Middle frontal gyrus (tissue), 1 donor: Measurements from ENCODE around the gene SLC49A3.
"Not testable (repeated sequence)": the region's sequence is repeated elsewhere in the genome, so short reads cannot be mapped to it uniquely, and the experiment has no call there.

Experiments used
- DNase-seq: peaks from one replicate; pipeline ENCODE4 v3.0.0-alpha.2; 2015; ENCODE audit warnings: low spot score; ENCODE audit errors: extremely low spot score

The SLC49A3 gene

DNA sequence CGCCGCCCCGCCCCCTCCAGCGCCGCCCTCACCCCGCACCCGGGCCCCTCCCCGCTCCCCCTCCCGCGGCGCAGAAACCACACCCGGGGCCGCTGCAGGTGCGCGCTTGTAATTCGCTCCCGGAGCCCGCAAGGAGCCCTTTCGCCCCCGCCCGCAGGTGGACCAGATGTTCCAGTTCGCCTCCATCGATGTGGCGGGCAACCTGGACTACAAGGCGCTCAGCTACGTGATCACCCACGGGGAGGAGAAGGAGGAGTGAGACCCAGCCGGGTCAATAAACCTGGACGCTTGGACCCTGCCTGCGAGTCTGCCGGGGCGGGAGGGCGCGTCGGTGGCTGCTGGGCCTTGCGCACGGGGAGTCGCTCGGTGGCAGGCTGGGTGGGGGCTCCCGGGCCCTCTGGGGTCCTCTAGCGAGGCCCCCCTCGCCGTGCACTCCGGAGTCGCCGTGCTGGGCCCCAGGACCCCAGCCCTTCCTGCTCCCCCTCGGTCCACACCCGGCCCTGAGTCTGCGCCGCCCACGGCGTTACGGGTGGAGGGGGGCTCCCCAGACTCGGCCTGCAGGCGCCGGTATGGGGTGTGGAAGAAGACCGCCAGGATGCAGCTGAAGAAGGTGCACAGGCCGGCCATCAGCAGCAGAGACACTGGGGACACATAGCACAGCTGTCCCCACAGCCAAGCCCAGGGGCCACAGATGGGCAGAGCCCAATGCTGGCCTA, 7.1 kb downstream of the SLC49A3 start:
- no peak for DNase-seq

DNA sequence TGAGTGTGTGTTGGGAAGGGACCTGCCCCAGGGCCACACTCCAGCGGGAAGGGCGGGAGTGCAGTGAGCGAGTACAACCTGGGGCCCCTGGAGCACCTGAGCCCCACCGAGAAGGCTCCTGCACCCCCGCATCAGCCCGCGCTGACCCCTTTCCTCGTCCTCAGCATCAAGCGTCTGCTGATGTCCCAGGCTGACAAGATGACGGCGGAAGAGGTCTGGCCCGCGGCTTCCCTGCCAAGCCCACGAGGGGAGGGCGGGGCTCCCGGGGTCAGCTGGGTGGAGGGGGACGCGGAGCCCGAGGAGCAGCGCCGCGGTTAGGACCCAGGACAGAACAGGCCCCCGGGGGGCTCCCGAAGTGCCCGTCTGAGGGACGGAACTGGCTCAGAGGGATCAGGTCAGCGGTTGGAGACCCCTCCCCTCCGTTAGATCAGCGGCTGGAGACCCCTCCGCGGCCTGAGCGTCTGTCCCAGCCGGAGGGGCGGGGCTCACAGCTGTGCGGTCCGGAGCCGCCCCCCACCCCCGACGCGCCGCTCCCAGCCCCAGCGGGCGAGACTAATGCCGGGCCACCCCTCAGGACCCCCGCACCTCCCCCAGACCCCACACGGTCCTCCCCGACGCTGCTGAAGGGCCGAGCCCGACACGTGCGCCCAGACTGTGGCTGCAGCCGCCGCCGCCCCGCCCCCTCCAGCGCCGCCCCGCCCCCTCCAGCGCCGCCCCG, 7.9 kb downstream of the SLC49A3 start:
- DNase-seq = no peak

DNA sequence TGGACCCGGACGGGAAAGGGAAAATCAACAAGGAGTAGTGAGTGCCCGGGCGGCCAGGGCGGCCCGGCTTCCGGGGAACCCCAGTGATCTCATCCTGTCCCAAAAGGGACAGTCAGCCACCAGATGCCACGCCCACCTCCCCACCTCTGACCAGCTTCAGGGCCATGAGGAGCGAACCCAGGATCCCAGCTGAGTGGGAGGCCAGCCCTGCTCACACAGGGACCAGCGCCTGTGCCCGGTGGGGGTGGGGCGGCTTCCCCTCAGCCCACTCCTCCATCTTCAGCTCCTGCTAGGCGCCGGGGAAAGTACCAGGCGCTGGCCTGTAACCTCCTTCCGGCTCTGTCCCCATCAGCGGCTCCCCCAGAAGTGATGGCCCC, 8.4 kb downstream of the SLC49A3 start:
- no peak for DNase-seq

DNA sequence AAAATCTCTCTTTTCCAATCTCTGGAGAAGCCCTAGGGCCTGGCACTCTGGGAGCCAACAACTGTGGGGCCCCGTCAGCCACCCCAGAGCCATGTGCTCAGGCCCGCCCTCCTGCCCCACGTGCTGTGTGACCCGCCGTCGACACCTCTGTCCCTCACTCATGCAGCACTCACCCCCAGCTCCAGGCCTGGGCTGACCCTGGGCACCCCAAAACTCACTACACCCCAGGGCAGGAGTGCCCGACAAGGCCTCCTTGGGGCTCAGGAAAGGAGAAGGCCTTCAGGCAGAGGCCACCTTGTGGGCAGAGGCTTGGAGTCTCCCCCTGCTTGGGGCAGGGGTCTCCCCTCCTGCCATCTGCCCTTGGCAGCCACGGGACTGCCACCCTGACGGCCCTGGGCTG, 8.9 kb downstream of the SLC49A3 start:
- no peak for DNase-seq

DNA sequence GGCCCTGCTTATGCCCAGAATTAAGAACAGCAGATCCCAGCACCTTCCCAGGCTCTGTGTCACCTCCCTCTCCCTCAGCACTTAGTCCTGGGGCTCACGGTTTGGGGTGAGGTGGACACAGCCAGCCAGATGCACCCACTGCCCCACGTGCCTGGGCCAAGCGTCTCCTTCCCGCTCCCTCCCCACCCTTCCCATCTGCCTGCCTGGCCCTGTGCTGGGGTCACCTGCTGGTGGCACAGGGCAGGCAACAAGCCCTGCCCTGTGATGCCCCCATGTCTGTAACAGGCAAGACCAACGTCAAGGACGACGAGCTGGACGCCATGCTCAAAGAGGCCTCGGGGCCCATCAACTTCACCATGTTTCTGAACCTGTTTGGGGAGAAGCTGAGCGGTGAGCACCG, 9.3 kb downstream of the SLC49A3 start:
- DNase-seq = no peak

DNA sequence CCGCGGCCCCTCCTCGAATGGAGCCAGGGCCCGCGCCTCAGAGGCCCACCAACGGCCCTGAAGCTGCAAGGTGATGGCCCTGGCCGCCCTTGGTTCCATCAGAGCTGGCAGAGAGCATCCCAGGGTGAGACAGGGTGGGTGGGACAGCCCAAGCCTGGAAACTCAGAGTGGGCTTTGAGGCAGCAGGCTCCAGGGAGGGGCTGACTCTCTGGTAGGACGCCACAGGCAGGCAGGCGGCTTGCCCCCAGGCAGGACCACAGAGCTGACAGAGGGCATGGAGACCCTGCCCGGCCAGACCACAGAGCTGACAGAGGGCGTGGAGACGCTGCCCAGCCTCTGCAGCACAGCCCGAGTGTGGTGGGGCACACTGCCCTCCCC, 9.9 kb downstream of the SLC49A3 start:
- no peak for DNase-seq

DNA sequence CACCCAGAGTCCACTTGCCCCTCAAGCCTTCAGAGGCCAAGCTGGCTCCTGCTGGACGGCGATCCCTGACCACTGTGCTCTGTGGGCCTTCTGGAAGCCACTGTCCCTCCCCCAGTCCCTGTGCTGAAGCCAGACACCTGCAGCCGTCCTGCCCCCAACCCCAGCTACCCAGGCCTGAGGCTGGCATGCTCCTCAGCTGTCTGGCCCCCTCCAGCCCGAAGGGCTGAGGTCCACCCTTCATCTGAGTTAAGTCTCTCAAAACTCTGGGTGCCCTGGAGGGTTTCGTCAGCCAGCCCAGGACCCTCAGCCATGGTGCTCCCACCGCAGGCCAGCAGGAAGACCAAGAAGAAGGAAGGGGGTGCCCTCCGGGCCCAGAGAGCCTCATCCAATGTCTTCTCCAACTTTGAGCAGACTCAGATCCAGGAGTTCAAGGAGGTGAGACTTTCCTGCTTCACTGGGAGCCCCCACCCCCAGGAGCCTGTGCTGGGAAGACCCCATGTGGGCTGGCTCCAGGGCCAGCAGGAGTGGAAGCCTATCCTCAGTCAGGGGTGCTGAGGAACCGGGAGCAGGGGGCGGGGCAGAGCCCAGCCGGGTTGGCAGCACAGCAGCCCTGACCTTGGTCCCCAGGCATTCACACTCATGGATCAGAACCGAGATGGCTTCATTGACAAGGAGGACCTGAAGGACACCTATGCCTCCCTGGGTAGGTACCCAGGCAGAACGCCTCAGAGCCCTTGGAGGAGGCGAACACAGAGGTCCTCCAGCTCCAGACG, 10.4 kb downstream of the SLC49A3 start:
- no peak for DNase-seq

DNA sequence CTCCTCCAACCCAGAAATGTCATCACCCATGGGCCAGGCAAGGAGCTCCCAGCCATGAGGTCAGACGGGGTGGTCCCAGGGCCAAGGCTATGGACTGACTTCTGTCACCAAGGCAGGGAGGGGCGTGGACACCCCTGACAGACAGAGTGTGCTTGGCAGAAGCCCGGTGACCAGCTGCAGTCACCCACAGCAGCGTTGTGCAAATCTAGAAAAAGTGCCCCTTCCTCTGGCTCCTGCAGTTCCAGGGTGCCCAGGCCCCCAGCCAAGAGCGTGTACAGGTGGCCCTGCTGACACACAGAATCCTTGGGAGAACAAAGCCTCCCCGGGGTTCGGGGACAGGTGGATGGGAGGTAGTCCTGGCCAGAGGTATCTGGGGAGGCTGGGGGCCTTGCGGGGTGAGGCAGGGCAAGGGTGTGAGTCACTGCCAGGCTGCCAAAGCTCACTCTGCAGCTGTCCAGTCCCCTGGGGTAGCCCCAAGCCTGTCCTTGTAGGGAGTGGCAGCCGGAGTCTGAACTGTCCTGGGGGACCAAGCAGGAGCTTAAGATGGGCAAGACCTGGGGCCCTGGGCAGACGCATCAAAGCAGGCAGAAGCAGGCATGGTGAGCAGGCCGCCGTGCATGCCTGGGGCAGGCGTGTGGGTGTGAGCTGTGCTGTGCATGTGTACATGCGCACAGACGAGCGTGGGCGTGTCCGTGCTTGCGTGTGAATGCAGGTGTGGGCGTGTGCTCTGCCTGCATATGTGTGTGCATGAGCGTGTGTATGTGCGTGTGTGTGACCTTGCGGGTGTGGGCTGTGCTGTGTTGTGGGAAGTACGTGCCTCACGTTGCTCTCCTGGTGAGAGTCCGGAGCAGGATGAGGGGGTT, 11.3 kb downstream of the SLC49A3 start:
- no peak for DNase-seq

DNA sequence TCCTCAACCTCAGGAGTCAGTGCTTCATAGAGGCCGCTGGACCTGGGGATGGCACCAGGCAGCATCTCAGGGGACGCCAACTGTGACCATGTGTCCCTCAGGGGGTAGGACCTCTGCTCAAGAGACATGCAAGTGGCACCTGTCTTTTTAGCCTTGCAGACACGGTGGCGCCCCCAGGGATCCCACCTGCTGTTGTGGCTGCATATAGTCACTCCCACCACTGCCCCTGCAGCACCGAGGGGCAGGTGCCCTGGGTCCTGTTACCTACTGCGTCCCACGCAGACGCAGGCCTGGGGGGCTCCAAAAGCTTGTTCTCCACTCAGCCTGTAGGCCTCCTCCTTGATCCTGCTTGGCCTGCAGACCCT, 12.1 kb downstream of the SLC49A3 start:
- no peak for DNase-seq

DNA sequence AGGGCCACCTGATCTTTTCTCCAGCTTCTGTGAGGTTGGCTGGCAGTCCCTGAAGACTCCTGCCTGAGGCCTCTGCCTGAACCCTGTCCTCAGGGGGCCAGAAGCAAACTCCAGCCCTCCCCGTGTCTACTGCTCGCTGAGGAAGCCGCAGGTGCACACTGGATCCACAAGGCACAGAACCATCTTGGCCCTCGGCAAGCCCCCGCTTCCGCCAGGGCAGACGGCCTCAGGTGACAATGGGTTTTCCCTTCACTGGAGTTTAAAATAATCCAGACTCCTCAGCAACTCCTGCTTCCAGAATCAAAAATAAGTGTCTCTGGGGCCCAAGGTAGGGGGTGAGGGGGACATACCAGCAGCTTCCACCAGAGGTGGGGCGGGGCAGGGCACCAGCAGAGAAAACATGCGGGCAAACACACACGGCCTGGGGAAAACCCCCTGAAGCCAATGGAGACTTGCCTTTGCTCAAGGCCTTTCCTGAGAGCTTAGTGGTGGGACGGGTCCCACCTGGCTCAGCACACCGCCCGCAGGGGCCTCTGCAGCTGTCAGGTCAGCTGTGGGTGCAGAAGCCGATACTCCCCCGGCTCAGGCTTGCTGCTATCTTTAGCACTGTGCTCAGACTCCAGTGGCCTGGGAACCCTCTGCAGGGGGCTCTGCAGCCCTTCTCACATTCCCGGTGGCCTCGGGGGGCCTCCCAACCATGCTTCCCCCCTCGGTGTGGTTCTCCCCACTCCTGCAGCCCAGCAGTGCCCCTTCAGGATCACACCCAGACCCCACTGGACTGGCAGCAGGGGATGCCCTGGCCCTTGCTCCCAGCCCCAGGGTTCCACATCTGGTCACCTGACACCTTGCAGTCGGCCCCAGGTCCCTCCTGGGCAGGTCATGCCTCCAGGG, 12.7 kb downstream of the SLC49A3 start:
- no peak for DNase-seq

DNA sequence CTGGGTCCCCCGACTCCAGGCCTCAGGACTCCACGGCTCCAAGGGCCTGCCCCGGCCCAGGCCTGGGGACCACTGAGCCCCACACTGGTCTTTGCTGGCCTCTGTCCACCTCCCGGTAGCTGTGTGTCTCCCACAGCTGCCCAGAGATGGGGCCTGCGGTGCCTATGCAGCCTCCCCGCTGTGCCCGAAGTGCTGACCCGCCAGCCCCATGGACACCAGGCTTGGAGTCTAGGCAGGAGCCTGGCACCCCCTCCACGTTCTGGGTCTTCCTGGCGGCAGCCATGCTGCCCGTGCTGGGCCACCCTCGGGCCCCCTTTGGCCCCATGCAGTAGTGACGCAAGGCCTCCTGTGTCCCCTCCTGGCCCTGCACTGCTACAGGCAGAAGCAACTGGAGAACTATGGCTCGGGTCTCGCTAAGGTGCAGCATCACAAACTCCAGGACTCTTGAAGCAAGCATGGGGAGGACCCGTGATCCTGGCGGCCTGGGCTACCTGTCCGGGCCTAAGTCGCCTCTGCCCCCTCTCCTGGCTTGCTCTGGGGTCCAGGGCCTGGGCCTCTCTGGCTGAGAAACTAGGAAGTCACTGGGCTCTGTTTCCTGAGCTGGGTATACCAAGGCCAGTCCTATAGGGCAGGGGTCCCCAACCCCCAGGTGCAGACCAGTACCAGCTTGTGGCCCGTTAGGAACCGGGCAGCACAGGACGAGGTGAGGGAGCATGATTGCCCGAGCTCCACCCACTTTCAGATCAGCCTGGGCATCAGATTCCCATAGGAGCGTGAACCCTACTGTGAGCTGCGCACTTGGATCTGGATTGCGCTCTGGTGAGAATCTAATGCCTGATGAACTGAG, 13.7 kb downstream of the SLC49A3 start:
- DNase-seq = no peak

DNA sequence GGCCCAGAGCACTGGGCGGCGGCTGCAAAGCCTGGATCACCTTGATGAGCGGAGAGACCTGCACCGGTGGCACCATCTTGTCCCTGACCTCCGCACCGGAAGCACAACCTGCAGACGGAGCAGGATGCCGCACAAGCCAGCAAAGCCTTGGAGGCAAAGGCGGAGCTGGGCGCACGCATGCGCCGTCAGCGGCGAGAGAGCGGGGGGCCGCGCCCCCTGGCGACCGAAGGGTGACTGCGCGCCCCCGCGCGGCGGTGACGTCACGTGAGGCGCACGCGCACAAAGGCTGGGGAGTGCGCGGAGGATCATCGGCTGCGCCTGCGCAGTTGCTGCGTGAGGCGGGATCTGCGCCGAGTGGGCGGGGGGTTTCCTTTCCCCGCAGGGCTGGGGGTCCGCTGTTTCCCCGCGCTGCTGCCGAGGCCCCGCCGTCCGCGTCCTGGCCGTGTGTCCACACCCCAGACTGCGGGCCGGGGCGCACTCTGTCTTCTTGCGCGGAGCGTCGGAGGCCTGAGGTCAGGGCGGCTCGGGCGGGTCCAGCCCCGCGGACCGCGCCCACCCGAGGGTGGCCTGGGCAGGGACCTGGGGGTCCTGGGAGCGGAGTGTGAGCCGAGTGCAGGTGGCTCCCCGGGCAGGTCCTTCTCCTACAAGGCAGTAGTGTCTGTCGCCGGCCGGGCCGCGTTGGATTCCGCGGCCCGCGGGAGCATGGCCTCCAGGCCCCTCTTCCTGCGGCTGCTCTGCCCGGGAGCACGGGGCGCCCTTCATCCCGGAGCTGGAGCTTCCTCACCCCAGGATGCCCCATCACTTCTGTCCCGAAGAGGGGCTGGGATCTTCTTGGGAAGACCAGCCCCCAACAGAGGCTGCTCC, 14.5 kb downstream of the SLC49A3 start, which contains the start of the genes ATP5ME and MYL5:
ATP5ME (minus strand) TSS at position 105 of the 864 bp plus-strand sequence; CDS start at position 76, 29 bp downstream.
MYL5 (plus strand) TSS at position 371 of the 864 bp plus-strand sequence. CDS start 3,485 bp downstream, outside the sequence.
- peak; percentile 94 for DNase-seq

DNA sequence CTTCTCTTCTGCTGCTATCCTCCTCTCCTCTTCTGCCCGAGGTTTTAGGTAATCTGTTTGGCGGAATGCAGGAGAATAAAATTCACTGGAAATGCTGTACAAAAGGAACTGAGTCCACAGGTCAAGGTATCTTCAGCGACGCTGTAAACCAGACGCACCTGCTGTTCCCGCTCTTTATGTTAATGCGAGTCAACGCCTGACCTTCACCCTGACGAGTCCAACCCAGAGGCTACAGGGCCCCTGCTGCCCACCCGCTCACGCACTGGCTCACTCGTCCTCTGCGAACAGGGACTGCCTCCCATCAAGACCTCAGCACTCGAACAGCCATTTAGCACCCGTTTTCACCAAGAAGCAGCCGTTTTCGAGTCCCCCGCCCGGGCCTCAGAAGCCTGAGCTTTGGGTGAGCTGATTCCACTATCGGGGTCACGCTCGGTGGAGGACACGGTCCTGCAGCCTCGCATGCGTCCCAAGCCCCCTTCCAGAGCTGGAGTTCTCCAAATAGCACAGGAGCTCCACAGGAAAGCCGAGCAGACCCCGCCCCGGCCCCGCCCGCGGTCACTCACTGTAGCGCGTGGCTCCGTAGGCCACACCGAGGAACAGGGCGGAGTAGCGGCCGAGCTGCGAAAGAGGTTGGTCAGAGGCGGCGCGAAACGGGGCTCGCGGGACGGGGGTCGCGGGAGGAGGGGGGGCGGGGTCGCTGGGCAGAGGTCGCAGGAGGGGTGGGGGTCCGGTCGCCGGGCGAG, 15.4 kb downstream of the SLC49A3 start:
- DNase-seq = no peak

DNA sequence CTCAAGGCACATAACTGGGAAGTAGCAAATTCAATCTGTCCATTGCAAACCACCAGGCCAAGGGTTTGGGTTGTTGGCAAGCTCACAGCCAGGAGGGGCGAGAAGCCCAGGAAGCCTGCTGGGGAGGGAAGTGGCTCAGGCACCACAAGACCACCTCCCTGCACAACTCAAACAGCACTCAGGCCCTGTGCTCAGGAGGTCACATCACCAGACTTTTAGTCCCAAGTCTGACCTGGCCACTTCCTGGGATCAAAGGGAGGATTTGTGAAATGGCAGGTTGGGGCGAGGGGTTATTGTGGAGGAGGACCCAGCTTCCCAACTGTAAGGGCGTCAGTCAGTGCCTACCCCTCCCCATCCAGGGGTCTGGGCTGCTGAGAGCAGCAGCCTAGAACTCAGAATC, 17.2 kb downstream of the SLC49A3 start:
- no peak for DNase-seq

DNA sequence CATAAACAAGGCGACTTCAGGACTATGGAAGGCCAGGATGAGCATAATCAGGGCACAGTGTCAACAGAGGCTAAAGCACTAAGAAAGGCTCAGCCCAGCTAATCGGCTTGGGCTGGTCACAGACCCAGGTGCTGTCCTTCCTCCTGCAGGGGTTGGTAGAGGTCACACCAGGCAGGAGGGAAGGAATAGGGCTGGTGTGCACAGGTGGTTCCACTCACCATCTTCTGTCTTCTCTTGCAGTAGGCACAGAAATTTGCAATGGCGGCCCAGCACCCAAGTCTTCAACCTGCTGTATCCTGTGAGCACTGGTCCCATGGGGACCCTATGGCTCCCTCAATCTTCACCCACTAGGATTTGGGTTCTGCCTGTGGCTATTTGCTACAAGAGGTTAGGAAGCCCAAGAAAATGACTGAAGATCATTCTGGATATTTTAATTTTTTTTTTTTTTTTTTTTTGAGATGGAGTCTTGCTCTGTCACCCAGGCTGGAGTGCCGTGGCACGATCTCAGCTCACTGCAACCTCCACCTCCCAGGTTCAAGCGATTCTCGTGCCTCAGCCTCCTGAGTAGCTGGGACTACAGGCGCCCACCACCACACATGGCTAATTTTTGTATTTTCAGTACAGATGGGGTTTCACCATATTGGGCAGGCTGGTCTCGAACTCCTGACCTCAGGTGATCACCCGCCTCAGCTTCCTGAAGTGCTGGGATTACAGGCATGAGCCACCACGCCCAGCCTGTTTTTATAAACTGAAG, 19.0 kb downstream of the SLC49A3 start:
- DNase-seq = not testable (repeated sequence)

DNA sequence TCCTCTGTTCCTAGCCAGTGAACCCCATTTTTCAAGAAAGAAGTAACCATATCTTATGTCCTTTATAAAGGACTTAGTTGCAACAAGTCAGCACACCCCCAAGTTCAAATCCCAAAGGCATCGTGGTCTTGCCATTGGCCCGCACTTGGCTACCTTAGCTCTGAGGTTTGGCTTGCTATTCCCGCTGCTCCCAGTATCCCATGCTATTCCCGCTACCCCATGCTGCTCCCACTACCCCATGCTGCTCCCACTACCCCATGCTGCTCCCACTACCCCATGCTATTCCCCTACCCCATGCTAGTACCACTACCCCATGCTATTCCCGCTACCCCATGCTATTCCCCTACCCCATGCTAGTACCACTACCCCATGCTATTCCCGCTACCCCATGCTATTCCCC, 20.7 kb downstream of the SLC49A3 start:
- DNase-seq = not testable (repeated sequence)

DNA sequence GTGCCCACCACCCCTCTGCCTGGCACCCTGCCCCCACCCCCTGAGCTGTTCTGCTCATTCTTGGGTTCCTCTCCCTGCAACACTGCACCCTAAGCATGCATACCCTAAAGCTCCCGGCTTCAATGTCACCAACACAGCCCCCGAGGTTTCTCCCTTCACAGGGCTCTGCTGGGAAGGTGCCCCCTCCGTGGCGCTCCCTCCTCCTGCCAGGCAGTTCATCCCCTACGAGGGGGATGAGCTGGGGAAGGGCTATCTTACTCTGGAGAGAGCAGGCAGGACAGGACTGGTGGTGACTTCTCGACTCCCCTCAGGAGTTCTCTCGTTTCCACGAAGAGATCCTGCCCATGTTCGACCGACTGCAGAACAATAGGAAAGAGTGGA, 21.4 kb downstream of the SLC49A3 start:
- DNase-seq = no peak
